Caco-2 (cell line): ENCODE results near the gene UQCR11. TPM values are rescaled to one million over a fixed set of nuclear protein-coding genes. Genes with fewer than 3 reads are reported as not detected.

Source experiments
- BruUV-seq: library from RNA; stranded (reverse); fragments of 400-500 nt; replicated peaks from 2 replicates; lab custom pipeline; 2021; lab: Mats Ljungman, UMichigan
- CTCF ChIA-PET: fragments of 300-600 bp; sonication (Branson Sonifier 250); formaldehyde crosslinking; loops from one replicate; lab custom pipeline; 2022; ENCODE audit warnings: antibody characterized with exemption; lab: Charles Lee
- POLR2A ChIA-PET: fragments of 300-600 bp; sonication (Branson Sonifier 250); formaldehyde crosslinking; loops from one replicate; lab custom pipeline; 2022; ENCODE audit warnings: antibody characterized with exemption; lab: Charles Lee
- DNase-seq, 2 experiments: peaks; one replicate each; pipeline versions ENCODE4 v3.0.0 to v3.0.0-alpha.2; 2020 to 2022
- H3K27me3 ChIP-seq: replicated peaks from 2 replicates; pipeline ENCODE4 v1.6.0; 2011; ENCODE audit warnings: low read length; ENCODE audit not compliant: control insufficient read depth, insufficient read depth
- H3K36me3 ChIP-seq: 2 replicates; pipeline ENCODE4 v1.5.1; 2011; ENCODE audit warnings: low read length; ENCODE audit not compliant: control insufficient read depth, insufficient read depth
- H3K4me1 ChIP-seq: fragments of 250-450 bp; sonication (Bioruptor Pico); 2 replicates; pipeline ENCODE4 v1.5.1; 2020; ENCODE audit warnings: mild to moderate bottlenecking
- H3K4me3 ChIP-seq: 2 replicates; pipeline ENCODE4 v1.5.1; 2011; ENCODE audit warnings: low read depth, mild to moderate bottlenecking, control low read depth, low read length
- H3K9me3 ChIP-seq: fragments of 250-450 bp; sonication (Bioruptor Pico); 2 replicates; pipeline ENCODE4 v1.5.1; 2020; ENCODE audit warnings: mild to moderate bottlenecking, moderate library complexity
- H3K27ac Mint-ChIP-seq: one replicate; pipeline ENCODE4 v1.8.0; 2022; ENCODE audit warnings: mixed read lengths; ENCODE audit not compliant: unreplicated experiment
- H3K27me3 Mint-ChIP-seq: one replicate; pipeline ENCODE4 v1.8.0; 2022; ENCODE audit warnings: mixed read lengths; ENCODE audit not compliant: insufficient read depth, unreplicated experiment
- H3K36me3 Mint-ChIP-seq: one replicate; pipeline ENCODE4 v1.8.0; 2022; ENCODE audit warnings: mild to moderate bottlenecking, mixed read lengths; ENCODE audit not compliant: insufficient read depth, unreplicated experiment
- H3K4me1 Mint-ChIP-seq: one replicate; pipeline ENCODE4 v1.8.0; 2022; ENCODE audit warnings: low read depth, mixed read lengths; ENCODE audit not compliant: unreplicated experiment
- H3K4me3 Mint-ChIP-seq: one replicate; pipeline ENCODE4 v1.8.0; 2022; ENCODE audit warnings: mild to moderate bottlenecking, moderate library complexity, mixed read lengths; ENCODE audit not compliant: unreplicated experiment
- H3K9me3 Mint-ChIP-seq: one replicate; pipeline ENCODE4 v1.8.0; 2022; ENCODE audit warnings: mixed read lengths; ENCODE audit not compliant: unreplicated experiment
- CTCF ChIP-seq, 2 experiments: fragments of 200-600 bp in 1 of 2; IDR thresholded peaks; 1 replicate in 1 of 2; 2 replicates in 1 of 2; pipeline versions ENCODE4 v1.5.1 to v1.8.0; 2011 to 2022; ENCODE audit warnings: antibody characterized with exemption in 1 of 2, control low read depth in 1 of 2, inconsistent platforms in 1 of 2, low read depth in 1 of 2, low read length in 1 of 2, mild to moderate bottlenecking in 1 of 2, moderate library complexity in 1 of 2; ENCODE audit not compliant: insufficient read depth in 1 of 2, severe bottlenecking in 1 of 2, unreplicated experiment in 1 of 2
- intact Hi-C: fragments of 100-400 bp; cut with micrococcal nuclease; formaldehyde crosslinking; loops from one replicate; pipeline ENCODE4 v1.10.0; 2022; ENCODE audit not compliant: unreplicated experiment
- total RNA-seq: library from RNA; stranded (reverse); gene quantifications from 2 replicates; pipeline ENCODE4 v1.2.3, GENCODE V29; 2022

The UQCR11 gene
- total RNA-seq, 1 experiment from 2014 or later: 222 TPM

DNA sequence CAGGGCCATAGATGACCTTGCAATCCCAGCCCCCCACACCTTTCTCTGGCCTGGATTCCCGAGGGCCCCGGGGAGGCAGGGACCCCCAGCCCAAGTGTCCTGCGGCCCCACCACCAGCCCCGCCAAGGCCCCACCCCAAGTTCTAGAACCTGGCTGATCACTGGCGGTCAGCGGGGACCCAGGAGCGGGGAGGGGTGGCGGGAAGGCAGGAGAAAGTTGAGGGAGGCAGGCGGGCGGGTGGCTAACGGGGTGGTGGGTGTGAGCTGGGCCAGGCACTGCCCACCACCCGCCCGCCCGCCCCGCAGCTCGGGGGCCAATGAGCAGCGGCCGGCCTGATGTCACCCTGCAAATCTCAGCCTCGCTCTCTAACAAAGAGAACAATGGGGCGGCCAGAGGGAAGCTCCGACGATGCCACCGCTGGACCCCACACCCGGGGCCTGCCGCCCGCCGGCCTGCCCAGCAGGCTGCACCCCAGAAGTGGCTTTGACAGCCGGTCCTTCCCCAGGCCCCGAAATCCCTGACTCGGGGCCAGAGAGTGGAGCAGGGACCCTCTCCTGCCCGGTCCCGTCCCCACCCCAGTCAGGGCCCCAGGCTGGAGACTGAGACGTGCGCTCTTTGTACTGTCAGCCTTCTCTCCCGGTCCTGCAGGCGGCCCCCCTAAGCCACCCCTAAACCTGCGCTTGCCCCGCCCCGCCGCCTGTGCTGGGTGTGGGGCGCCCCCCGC, 38.7 kb downstream of the UQCR11 start:
- no peaks in the 10 kb centered on the region for H3K36me3 ChIP-seq
- no peaks in the 10 kb centered on the region for H3K27me3 ChIP-seq
- peaks cover 5% of the 10 kb centered on the region for H3K27me3 Mint-ChIP-seq
- H3K9me3 Mint-ChIP-seq: no peaks in the 10 kb centered on the region
- POLR2A ChIA-PET: interaction anchor here (1.0 kb wide), 1 partner anchor 23 kb away, joined by 3 read pairs; no protein-coding TSS in a partner anchor
- peaks cover 13% of the 10 kb centered on the region for H3K36me3 Mint-ChIP-seq
- DNase-seq: peak; percentile 52 to 56
- no peak overlapping the region for H3K27ac Mint-ChIP-seq
- CTCF ChIA-PET: interaction anchor here (0.6 to 1.0 kb wide), 3 partner anchors 18 to 24 kb away, joined by 3 to 8 read pairs (median 3); no protein-coding TSS in a partner anchor
- H3K4me3 Mint-ChIP-seq: peak overlapping the region; percentile 55
- intact Hi-C loops: no loop called here
- peaks cover 12% of the 10 kb centered on the region for H3K4me1 Mint-ChIP-seq
- H3K9me3 ChIP-seq: no peaks in the 10 kb centered on the region
- H3K4me1 ChIP-seq: peaks cover 8% of the 10 kb centered on the region
- no peak for TF ChIP-seq CTCF (IDR thresholded peaks at IDR 0.05; ENCODE audit: insufficient read depth in 1 of 2, low read depth in 1 of 2, low read length in 1 of 2, severe bottlenecking in 1 of 2, unreplicated experiment in 1 of 2)
- H3K4me3 ChIP-seq: peak overlapping the region; percentile 67
- no TSS peak for BruUV-seq

GRCh38 chr19:1563251-1563650, 42.0 kb downstream of the UQCR11 start:
- H3K9me3 ChIP-seq: no peaks in the 10 kb centered on the region
- no peaks in the 10 kb centered on the region for H3K27me3 ChIP-seq
- BruUV-seq: no TSS peak
- H3K36me3 ChIP-seq: no peaks in the 10 kb centered on the region
- no peak for DNase-seq
- no peak overlapping the region for H3K27ac Mint-ChIP-seq
- H3K4me1 Mint-ChIP-seq: no peaks in the 10 kb centered on the region
- H3K4me1 ChIP-seq: no peaks in the 10 kb centered on the region
- ChIA-PET POLR2A (no interaction called here), CTCF (no interaction called here)
- H3K4me3 Mint-ChIP-seq: no peak overlapping the region
- H3K9me3 Mint-ChIP-seq: no peaks in the 10 kb centered on the region
- intact Hi-C loops: no loop called here
- H3K27me3 Mint-ChIP-seq: no peaks in the 10 kb centered on the region
- no peak for TF ChIP-seq CTCF (IDR thresholded peaks at IDR 0.05; ENCODE audit: insufficient read depth in 1 of 2, low read depth in 1 of 2, low read length in 1 of 2, severe bottlenecking in 1 of 2, unreplicated experiment in 1 of 2)
- H3K36me3 Mint-ChIP-seq: peaks cover 15% of the 10 kb centered on the region
- no peak overlapping the region for H3K4me3 ChIP-seq

GRCh38 chr19:1561236-1561842, 43.9 kb downstream of the UQCR11 start:
- CTCF ChIA-PET: no interaction called here
- H3K36me3 ChIP-seq: 0 out of 2 replicates have a peak, but pooled peaks cover 1% of the 10 kb centered on the region
- no peak overlapping the region for H3K4me3 Mint-ChIP-seq

More at GRCh38 chr19:1561236-1561842, 43.9 kb downstream of the UQCR11 start:
- Histone ChIP-seq H3K27me3 (no peaks in the 10 kb centered on the region), H3K9me3 (no peaks in the 10 kb centered on the region), H3K4me3 (no peak overlapping the region), H3K4me1 (no peaks in the 10 kb centered on the region)
- no peak for TF ChIP-seq CTCF (IDR thresholded peaks at IDR 0.05; ENCODE audit: insufficient read depth in 1 of 2, low read depth in 1 of 2, low read length in 1 of 2, severe bottlenecking in 1 of 2, unreplicated experiment in 1 of 2)
- Mint-ChIP-seq H3K9me3 (no peaks in the 10 kb centered on the region), H3K27me3 (no peaks in the 10 kb centered on the region), H3K4me1 (no peaks in the 10 kb centered on the region), H3K27ac (no peak overlapping the region), H3K36me3 (peaks cover 27% of the 10 kb centered on the region)
- BruUV-seq: no TSS peak
- POLR2A ChIA-PET: no interaction called here
- no peak for DNase-seq
- intact Hi-C loops: no loop called here
